ENCODE data around the gene PAPPA2. TPM values are rescaled to one million over a fixed set of nuclear protein-coding genes. Genes with fewer than 3 reads are reported as not detected.

Gene PAPPA2
- polyA plus RNA-seq, 1 experiment: 0.97 TPM

GRCh38 chr1:176567190-176567794 is 104.3 kb downstream of the PAPPA2 start:
- CTCF ChIA-PET: interaction anchor here (1.1 to 1.7 kb wide), 4 partner anchors 8 to 192 kb away, joined by 3 to 4 read pairs (median 4); no protein-coding TSS in a partner anchor
- Histone ChIP-seq H3K27me3 (ENCODE audit: control insufficient read depth, insufficient read depth, low read length) (no peaks in the 10 kb centered on the region), H3K36me3 (ENCODE audit: control insufficient read depth, insufficient read depth, low read length) (no peaks in the 10 kb centered on the region), H3K4me3 (ENCODE audit: low read depth, low read length) (no peak overlapping the region)
- no peak for TF ChIP-seq CTCF (IDR thresholded peaks at IDR 0.05; ENCODE audit: insufficient read depth, low read depth, low read length)
- DNase-seq (ENCODE audit: low read depth): no peak
- POLR2A ChIA-PET: no interaction called here

- Histone ChIP-seq H3K36me3 (ENCODE audit: control insufficient read depth, insufficient read depth, low read length) (no peaks in the 10 kb centered on the region), H3K4me3 (ENCODE audit: low read depth, low read length) (no peak overlapping the region), H3K27me3 (ENCODE audit: control insufficient read depth, insufficient read depth, low read length) (no peaks in the 10 kb centered on the region)
- POLR2A ChIA-PET: no interaction called here
- DNase-seq (ENCODE audit: low read depth): no peak
- CTCF ChIA-PET: interaction anchor here (0.6 to 1.7 kb wide), 2 partner anchors 9 to 313 kb away, joined by 3 to 4 read pairs; no protein-coding TSS in a partner anchor
- TF ChIP-seq CTCF (IDR thresholded peaks at IDR 0.05; ENCODE audit: insufficient read depth, low read depth, low read length): no peak
Measured at GRCh38 chr1:176568185-176568584, 105.2 kb downstream of the PAPPA2 start.

- CTCF ChIA-PET: no interaction called here
Measured at GRCh38 chr1:176574756-176575155, 111.8 kb downstream of the PAPPA2 start.

GRCh38 chr1:176575991-176576390 is 113.0 kb downstream of the PAPPA2 start:
- TF ChIP-seq CTCF (IDR thresholded peaks at IDR 0.05; ENCODE audit: insufficient read depth, low read depth, low read length): no peak
- Histone ChIP-seq H3K4me3 (ENCODE audit: low read depth, low read length) (no peak overlapping the region), H3K27me3 (ENCODE audit: control insufficient read depth, insufficient read depth, low read length) (no peaks in the 10 kb centered on the region), H3K36me3 (ENCODE audit: control insufficient read depth, insufficient read depth, low read length) (no peaks in the 10 kb centered on the region)
- ChIA-PET POLR2A (no interaction called here), CTCF (no interaction called here)
- DNase-seq (ENCODE audit: low read depth): no peak

More at GRCh38 chr1:176574756-176575155, 111.8 kb downstream of the PAPPA2 start:
- Histone ChIP-seq H3K27me3 (ENCODE audit: control insufficient read depth, insufficient read depth, low read length) (no peaks in the 10 kb centered on the region), H3K36me3 (ENCODE audit: control insufficient read depth, insufficient read depth, low read length) (no peaks in the 10 kb centered on the region), H3K4me3 (ENCODE audit: low read depth, low read length) (no peak overlapping the region)
- POLR2A ChIA-PET: no interaction called here
- no peak for DNase-seq (ENCODE audit: low read depth)
- TF ChIP-seq CTCF (IDR thresholded peaks at IDR 0.05; ENCODE audit: insufficient read depth, low read depth, low read length): no peak

- Histone ChIP-seq H3K4me3 (ENCODE audit: low read depth, low read length) (no peak overlapping the region), H3K36me3 (ENCODE audit: control insufficient read depth, insufficient read depth, low read length) (no peaks in the 10 kb centered on the region), H3K27me3 (ENCODE audit: control insufficient read depth, insufficient read depth, low read length) (no peaks in the 10 kb centered on the region)
- TF ChIP-seq CTCF (IDR thresholded peaks at IDR 0.05; ENCODE audit: insufficient read depth, low read depth, low read length): no peak
- POLR2A ChIA-PET: no interaction called here
- CTCF ChIA-PET: no interaction called here
- no peak for DNase-seq (ENCODE audit: low read depth)
Measured at GRCh38 chr1:176576670-176577069, 113.7 kb downstream of the PAPPA2 start.

Measured in BJ (cell line).